Measurements from ENCODE around the gene TFCP2L1.

Gene TFCP2L1

DNA sequence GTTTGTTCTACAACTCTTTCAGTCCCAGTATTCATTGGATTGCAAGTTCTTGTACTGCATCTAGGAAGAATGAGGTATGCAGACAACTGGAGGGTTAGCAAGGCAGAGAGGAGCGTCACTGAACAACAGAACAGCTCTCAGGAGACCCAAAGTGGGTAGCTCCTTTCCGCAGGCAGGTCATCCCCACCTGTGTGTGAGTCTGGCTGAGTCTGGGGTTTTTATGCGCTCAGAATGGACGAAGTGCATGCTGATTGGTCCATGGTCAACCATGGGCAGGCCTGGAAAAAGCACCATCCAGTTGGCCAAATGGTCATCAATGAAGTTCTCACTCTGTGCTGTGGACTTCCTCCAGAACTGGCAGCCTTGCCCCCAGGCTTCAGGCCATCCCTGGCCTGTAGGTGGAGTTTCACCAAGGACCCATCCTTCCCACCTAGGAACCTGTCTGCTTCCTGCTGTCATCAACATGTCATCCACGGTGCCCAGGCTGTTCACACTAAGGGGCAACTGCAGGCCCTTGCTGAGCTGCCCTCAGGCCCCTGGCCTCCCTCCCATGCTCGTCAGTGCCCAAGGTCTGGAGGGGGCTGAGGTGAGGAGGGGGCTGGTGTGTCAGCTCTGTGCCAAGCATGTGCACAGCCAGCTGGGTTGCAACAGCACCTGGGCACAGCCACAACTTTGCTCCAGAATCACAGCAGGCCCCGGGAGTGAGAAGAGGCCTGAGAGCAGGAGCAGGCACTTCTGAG, 11.1 kb upstream of the TFCP2L1 start:
- DNase-seq (ENCODE audit: low read depth) = no peak
- TF ChIP-seq, protein P1, sequence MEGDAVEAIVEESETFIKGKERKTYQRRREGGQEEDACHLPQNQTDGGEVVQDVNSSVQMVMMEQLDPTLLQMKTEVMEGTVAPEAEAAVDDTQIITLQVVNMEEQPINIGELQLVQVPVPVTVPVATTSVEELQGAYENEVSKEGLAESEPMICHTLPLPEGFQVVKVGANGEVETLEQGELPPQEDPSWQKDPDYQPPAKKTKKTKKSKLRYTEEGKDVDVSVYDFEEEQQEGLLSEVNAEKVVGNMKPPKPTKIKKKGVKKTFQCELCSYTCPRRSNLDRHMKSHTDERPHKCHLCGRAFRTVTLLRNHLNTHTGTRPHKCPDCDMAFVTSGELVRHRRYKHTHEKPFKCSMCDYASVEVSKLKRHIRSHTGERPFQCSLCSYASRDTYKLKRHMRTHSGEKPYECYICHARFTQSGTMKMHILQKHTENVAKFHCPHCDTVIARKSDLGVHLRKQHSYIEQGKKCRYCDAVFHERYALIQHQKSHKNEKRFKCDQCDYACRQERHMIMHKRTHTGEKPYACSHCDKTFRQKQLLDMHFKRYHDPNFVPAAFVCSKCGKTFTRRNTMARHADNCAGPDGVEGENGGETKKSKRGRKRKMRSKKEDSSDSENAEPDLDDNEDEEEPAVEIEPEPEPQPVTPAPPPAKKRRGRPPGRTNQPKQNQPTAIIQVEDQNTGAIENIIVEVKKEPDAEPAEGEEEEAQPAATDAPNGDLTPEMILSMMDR (IDR thresholded peaks at IDR 0.05; ENCODE audit: insufficient read depth, low read depth, low read length, missing control alignments) = no peak
- no peak overlapping the region for H3K4me3 ChIP-seq (ENCODE audit: low read depth, low read length)

- H3K4me3 ChIP-seq (ENCODE audit: low read depth, low read length) = no peak overlapping the region
- no peak for DNase-seq (ENCODE audit: low read depth)
- TF ChIP-seq, protein P1 (IDR thresholded peaks at IDR 0.05; ENCODE audit: insufficient read depth, low read depth, low read length, missing control alignments) = no peak
Observed at GRCh38 chr2:121294881-121295840, 10.2 kb upstream of the TFCP2L1 start.

DNA sequence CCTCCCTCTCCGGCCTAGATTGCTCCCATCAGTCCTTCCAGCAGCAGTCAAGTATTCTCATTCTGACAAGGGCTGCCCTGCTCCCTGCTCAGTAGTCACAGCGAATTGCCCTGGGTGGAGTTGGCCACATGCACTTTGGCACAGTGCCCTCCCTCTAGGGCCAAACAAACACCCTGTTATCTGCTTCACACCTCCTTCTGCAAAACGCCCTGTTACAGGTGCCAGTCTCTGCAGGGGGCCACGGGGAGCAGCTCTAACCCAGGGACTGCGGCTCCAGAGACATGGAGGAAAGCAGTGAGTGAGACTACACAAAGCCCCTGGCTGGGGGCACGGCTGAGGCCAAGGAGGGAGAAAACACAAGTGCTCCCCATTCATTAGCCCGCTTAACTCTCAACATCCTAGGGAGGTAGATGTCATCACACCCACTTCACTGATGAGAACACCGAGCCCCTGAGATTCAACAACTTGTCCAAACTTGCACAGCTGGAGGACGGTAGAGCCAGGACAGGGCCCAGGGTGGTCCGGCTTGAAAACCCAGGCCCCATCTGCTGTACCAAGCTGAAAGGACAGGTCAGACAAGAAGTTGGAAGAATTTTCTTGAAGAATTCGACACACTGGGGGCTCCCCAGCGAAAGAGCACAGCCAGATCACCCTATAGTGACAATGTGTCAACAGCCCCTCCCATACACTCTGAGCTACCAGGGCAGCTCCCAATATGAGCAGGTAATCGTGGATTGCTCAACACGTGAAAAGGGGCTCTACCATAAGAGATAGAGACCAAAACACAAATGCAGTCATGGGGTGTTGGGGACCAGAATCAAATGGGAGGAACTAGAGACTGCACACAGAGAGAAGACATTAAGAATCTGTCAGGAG, 8.7 kb upstream of the TFCP2L1 start:
- TF ChIP-seq, protein P1 (IDR thresholded peaks at IDR 0.05; ENCODE audit: insufficient read depth, low read depth, low read length, missing control alignments) = no peak
- DNase-seq (ENCODE audit: low read depth) = no peak
- H3K4me3 ChIP-seq (ENCODE audit: low read depth, low read length) = no peak overlapping the region

GRCh38 chr2:121291251-121291580, 6.2 kb upstream of the TFCP2L1 start:
- TF ChIP-seq, protein P1 (IDR thresholded peaks at IDR 0.05; ENCODE audit: insufficient read depth, low read depth, low read length, missing control alignments) = no peak
- no peak for DNase-seq (ENCODE audit: low read depth)
- H3K4me3 ChIP-seq (ENCODE audit: low read depth, low read length) = no peak overlapping the region

- H3K4me3 ChIP-seq (ENCODE audit: low read depth, low read length) = no peak overlapping the region
- no peak for DNase-seq (ENCODE audit: low read depth)
- TF ChIP-seq, protein P1 (IDR thresholded peaks at IDR 0.05; ENCODE audit: insufficient read depth, low read depth, low read length, missing control alignments) = no peak
Observed at GRCh38 chr2:121289271-121289670, 4.3 kb upstream of the TFCP2L1 start.

GRCh38 chr2:121288454-121289231, 3.6 kb upstream of the TFCP2L1 start:
- TF ChIP-seq, protein P1 (IDR thresholded peaks at IDR 0.05; ENCODE audit: insufficient read depth, low read depth, low read length, missing control alignments) = no peak
- no peak for DNase-seq (ENCODE audit: low read depth)
- no peak overlapping the region for H3K4me3 ChIP-seq (ENCODE audit: low read depth, low read length)
